ENCODE measurements around the gene ELFN2. TPM values are rescaled to one million over a fixed set of nuclear protein-coding genes. Genes with fewer than 3 reads are reported as not detected.
A peak's percentile ranks its signal among the peaks of the same experiment; 100 is the strongest.

The ELFN2 gene
- total and polyA plus RNA-seq, 8 donors = 0.03 to 0.89 (median 0.18) TPM; not detected in 5

- H3K9me3 ChIP-seq = no peaks in the 10 kb centered on the region
- WGBS, 5 donors = 84 to 89% (median 87%) methylated on average over 10 of the region's 10 CpGs
- H3K27me3 ChIP-seq = peaks cover 0 to 19% (median 0%) of the 10 kb centered on the region in 3 donors
- H3K27ac ChIP-seq = no peak overlapping the region
- intact Hi-C loops (cut with DNase I; ENCODE audit: low total_unique reads) = no loop called here
- no peak for TF ChIP-seq POLR2AphosphoS5 (IDR thresholded peaks at IDR 0.05)
- TF ChIP-seq, protein P1, sequence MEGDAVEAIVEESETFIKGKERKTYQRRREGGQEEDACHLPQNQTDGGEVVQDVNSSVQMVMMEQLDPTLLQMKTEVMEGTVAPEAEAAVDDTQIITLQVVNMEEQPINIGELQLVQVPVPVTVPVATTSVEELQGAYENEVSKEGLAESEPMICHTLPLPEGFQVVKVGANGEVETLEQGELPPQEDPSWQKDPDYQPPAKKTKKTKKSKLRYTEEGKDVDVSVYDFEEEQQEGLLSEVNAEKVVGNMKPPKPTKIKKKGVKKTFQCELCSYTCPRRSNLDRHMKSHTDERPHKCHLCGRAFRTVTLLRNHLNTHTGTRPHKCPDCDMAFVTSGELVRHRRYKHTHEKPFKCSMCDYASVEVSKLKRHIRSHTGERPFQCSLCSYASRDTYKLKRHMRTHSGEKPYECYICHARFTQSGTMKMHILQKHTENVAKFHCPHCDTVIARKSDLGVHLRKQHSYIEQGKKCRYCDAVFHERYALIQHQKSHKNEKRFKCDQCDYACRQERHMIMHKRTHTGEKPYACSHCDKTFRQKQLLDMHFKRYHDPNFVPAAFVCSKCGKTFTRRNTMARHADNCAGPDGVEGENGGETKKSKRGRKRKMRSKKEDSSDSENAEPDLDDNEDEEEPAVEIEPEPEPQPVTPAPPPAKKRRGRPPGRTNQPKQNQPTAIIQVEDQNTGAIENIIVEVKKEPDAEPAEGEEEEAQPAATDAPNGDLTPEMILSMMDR (IDR thresholded peaks at IDR 0.05) = no peak
- no peak for TF ChIP-seq POLR2A (IDR thresholded peaks at IDR 0.05)
- TF ChIP-seq EP300 (IDR thresholded peaks at IDR 0.05) = no peak
- no peaks in the 10 kb centered on the region for H3K36me3 ChIP-seq
- no peak for DNase-seq
- no peak overlapping the region for H3K4me3 ChIP-seq
- H3K4me1 ChIP-seq = no peaks in the 10 kb centered on the region
Observed at GRCh38 chr22:37357446-37358075, 69.7 kb downstream of the ELFN2 start.

- WGBS, 5 donors = 74 to 83% (median 79%) methylated on average over 8 of the region's 8 CpGs
- H3K27me3 ChIP-seq = peaks cover 0 to 25% (median 0%) of the 10 kb centered on the region in 3 donors
- no peak for DNase-seq
- no peak for TF ChIP-seq EP300 (IDR thresholded peaks at IDR 0.05)
- no peaks in the 10 kb centered on the region for H3K4me1 ChIP-seq
- no peak overlapping the region for H3K27ac ChIP-seq
- no peaks in the 10 kb centered on the region for H3K9me3 ChIP-seq
- intact Hi-C loops (cut with DNase I; ENCODE audit: low total_unique reads) = no loop called here
- H3K36me3 ChIP-seq = no peaks in the 10 kb centered on the region
- no peak overlapping the region for H3K4me3 ChIP-seq
Observed at GRCh38 chr22:37356922-37357321, 70.4 kb downstream of the ELFN2 start.

DNA sequence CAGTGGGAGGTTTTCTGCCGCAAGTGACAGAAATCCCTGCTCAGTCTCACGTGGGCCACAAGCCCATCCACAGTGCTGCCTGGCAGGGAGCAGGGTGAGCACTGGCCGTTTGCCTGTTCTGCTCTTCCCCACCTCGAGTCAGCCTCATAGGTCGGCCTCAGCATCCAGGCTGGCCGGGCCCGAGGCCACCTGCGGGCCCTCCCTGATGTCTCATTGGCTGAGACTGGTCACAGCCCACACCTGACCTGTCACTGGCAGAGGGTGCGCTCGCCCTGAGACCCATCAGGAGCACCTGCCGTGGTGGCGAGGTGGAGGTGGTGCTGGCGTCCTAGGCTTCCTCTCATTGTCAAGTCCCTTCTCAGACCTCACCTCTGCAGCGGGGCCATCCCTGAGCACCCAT is 72.1 kb downstream of the ELFN2 start:
- no peak overlapping the region for H3K27ac ChIP-seq
- H3K4me1 ChIP-seq = no peaks in the 10 kb centered on the region
- H3K9me3 ChIP-seq = no peaks in the 10 kb centered on the region
- intact Hi-C loops (cut with DNase I; ENCODE audit: low total_unique reads) = no loop called here
- no peaks in the 10 kb centered on the region for H3K36me3 ChIP-seq
- WGBS, 5 donors = 67 to 90% (median 83%) methylated on average over 11 to 14 of the region's 14 CpGs
- TF ChIP-seq POLR2AphosphoS5 (IDR thresholded peaks at IDR 0.05) = no peak
- TF ChIP-seq, protein P1 (IDR thresholded peaks at IDR 0.05) = no peak
- TF ChIP-seq EP300 (IDR thresholded peaks at IDR 0.05) = no peak
- no peak for TF ChIP-seq POLR2A (IDR thresholded peaks at IDR 0.05)
- DNase-seq = no peak
- peaks cover 0 to 28% (median 0%) of the 10 kb centered on the region in 3 donors for H3K27me3 ChIP-seq
- H3K4me3 ChIP-seq = no peak overlapping the region

DNA sequence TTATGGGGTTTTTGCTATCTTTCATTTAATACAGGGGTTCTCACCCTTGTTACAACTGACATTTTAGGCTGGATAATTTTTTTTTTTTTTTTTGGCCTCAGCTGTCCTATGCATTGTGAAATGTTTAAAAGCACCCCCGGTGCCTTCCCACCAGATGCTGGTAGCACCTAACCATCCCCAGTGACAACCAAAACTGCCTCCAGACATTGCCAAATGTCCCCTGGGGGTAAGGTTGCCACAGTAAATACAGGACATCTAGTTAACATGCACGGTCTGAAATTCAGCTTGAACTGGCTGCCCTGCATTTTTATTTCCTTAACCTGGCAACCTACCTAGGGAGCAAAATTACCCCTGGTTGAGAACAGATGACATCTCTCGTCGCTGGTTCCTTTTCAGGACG is 72.6 kb downstream of the ELFN2 start:
- H3K9me3 ChIP-seq = no peaks in the 10 kb centered on the region
- TF ChIP-seq POLR2A (IDR thresholded peaks at IDR 0.05) = no peak
- TF ChIP-seq, protein P1 (IDR thresholded peaks at IDR 0.05) = no peak
- TF ChIP-seq POLR2AphosphoS5 (IDR thresholded peaks at IDR 0.05) = no peak
- no peak for TF ChIP-seq EP300 (IDR thresholded peaks at IDR 0.05)
- 72 to 87% (median 77%) methylated on average over 4 to 5 of the region's 5 CpGs for WGBS, 5 donors
- H3K27me3 ChIP-seq = peaks cover 0 to 28% (median 0%) of the 10 kb centered on the region in 3 donors
- DNase-seq = no peak
- H3K4me3 ChIP-seq = no peak overlapping the region
- no peaks in the 10 kb centered on the region for H3K36me3 ChIP-seq
- no peak overlapping the region for H3K27ac ChIP-seq
- no peaks in the 10 kb centered on the region for H3K4me1 ChIP-seq
- intact Hi-C loops (cut with DNase I; ENCODE audit: low total_unique reads) = no loop called here

GRCh38 chr22:37354261-37354660 is 73.0 kb downstream of the ELFN2 start:
- peak in 1 of 2 donors; percentile 35 for DNase-seq

More at GRCh38 chr22:37354261-37354660, 73.0 kb downstream of the ELFN2 start:
- WGBS, 5 donors = 37 to 56% (median 49%) methylated on average over 4 of the region's 4 CpGs
- Histone ChIP-seq H3K4me1 (no peaks in the 10 kb centered on the region), H3K9me3 (no peaks in the 10 kb centered on the region), H3K36me3 (no peaks in the 10 kb centered on the region), H3K27me3 (peaks cover 0 to 28% (median 0%) of the 10 kb centered on the region in 3 donors), H3K4me3 (no peak overlapping the region), H3K27ac (no peak overlapping the region)
- TF ChIP-seq EP300 (IDR thresholded peaks at IDR 0.05) (no peak), POLR2A (IDR thresholded peaks at IDR 0.05) (no peak), POLR2AphosphoS5 (IDR thresholded peaks at IDR 0.05) (no peak)
- TF ChIP-seq, protein P1 (IDR thresholded peaks at IDR 0.05) = no peak
- intact Hi-C loops (cut with DNase I; ENCODE audit: low total_unique reads) = no loop called here

Measured in stomach (tissue), 9 donors.